ENCODE measurements around the gene FAM177B. TPM values are rescaled to one million over a fixed set of nuclear protein-coding genes. Genes with fewer than 3 reads are reported as not detected.

The FAM177B gene
- total and polyA plus RNA-seq, 4 donors: 0.09 to 0.17 TPM; not detected in 2

GRCh38 chr1:222784371-222784770, 47.4 kb downstream of the FAM177B start:
- H3K9ac ChIP-seq (ENCODE audit: low read depth in 1 of 2, low read length in 2 of 2): no peak overlapping the region
- DNase-seq (ENCODE audit: low spot score): no peak
- H3K27ac ChIP-seq (ENCODE audit: low read depth in 1 of 2, low read length in 2 of 2): no peak overlapping the region
- no peaks in the 10 kb centered on the region for H3K9me3 ChIP-seq (ENCODE audit: control insufficient read depth in 4 of 4, low read length in 3 of 4)
- no peaks in the 10 kb centered on the region for H3K4me1 ChIP-seq (ENCODE audit: control insufficient read depth in 4 of 4, insufficient read depth in 4 of 4, low read length in 3 of 4)
- TF ChIP-seq CTCF (IDR thresholded peaks at IDR 0.05; ENCODE audit: low read depth, low read length, missing input control) (no peak), JUND (IDR thresholded peaks at IDR 0.05) (no peak), RXRA (IDR thresholded peaks at IDR 0.05) (no peak), FOXA1 (IDR thresholded peaks at IDR 0.05) (no peak), ZBTB33 (IDR thresholded peaks at IDR 0.05) (no peak), FOXA2 (IDR thresholded peaks at IDR 0.05) (no peak), GABPA (IDR thresholded peaks at IDR 0.05 in 1 of 2, conservative IDR thresholded peaks at IDR 0.05 in 1 of 2) (no peak)
- H3K4me3 ChIP-seq (ENCODE audit: low read depth in 1 of 3, low read length in 3 of 3): no peak overlapping the region
- WGBS: 55% methylated on average over 3 of the region's 3 CpGs
- no peaks in the 10 kb centered on the region for H3K27me3 ChIP-seq (ENCODE audit: control insufficient read depth in 4 of 4, insufficient read depth in 4 of 4, low read length in 3 of 4)
- no peaks in the 10 kb centered on the region for H3K36me3 ChIP-seq (ENCODE audit: control insufficient read depth in 4 of 4, insufficient read depth in 3 of 4, low read depth in 1 of 4, low read length in 3 of 4)

DNA sequence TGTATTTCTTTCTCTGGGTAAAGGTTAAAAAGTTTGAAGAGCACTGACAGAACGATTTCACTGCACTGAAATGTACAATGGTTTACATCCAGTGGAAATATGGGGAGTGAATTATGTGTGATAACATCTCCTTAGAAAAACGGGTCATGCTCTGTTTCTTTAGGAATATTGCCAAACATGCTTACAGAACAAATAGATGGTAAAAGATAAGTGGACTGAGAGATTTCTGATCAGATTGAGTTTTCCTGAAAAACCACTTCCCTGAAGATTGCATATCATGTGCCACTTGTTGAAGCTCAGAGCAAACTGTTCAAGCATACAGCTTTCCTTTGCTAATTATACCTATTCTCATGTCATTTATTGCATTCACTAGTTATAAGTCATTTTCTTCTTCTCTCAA, 47.9 kb downstream of the FAM177B start:
- no peak for TF ChIP-seq SP1 (IDR thresholded peaks at IDR 0.05)
- no peak for DNase-seq (ENCODE audit: low spot score)
- Histone ChIP-seq H3K9me3 (ENCODE audit: control insufficient read depth in 4 of 4, low read length in 3 of 4) (no peaks in the 10 kb centered on the region), H3K27me3 (ENCODE audit: control insufficient read depth in 4 of 4, insufficient read depth in 4 of 4, low read length in 3 of 4) (no peaks in the 10 kb centered on the region), H3K36me3 (ENCODE audit: control insufficient read depth in 4 of 4, insufficient read depth in 3 of 4, low read depth in 1 of 4, low read length in 3 of 4) (no peaks in the 10 kb centered on the region), H3K4me3 (ENCODE audit: low read depth in 1 of 3, low read length in 3 of 3) (no peak overlapping the region), H3K27ac (ENCODE audit: low read depth in 1 of 2, low read length in 2 of 2) (no peak overlapping the region), H3K9ac (ENCODE audit: low read depth in 1 of 2, low read length in 2 of 2) (no peak overlapping the region), H3K4me1 (ENCODE audit: control insufficient read depth in 4 of 4, insufficient read depth in 4 of 4, low read length in 3 of 4) (no peaks in the 10 kb centered on the region)
- 9% methylated on average over 2 of the region's 2 CpGs for WGBS

- Histone ChIP-seq H3K4me3 (ENCODE audit: low read depth in 1 of 3, low read length in 3 of 3) (no peak overlapping the region), H3K27ac (ENCODE audit: low read depth in 1 of 2, low read length in 2 of 2) (no peak overlapping the region), H3K27me3 (ENCODE audit: control insufficient read depth in 4 of 4, insufficient read depth in 4 of 4, low read length in 3 of 4) (no peaks in the 10 kb centered on the region), H3K9me3 (ENCODE audit: control insufficient read depth in 4 of 4, low read length in 3 of 4) (no peaks in the 10 kb centered on the region), H3K4me1 (ENCODE audit: control insufficient read depth in 4 of 4, insufficient read depth in 4 of 4, low read length in 3 of 4) (no peaks in the 10 kb centered on the region), H3K9ac (ENCODE audit: low read depth in 1 of 2, low read length in 2 of 2) (no peak overlapping the region), H3K36me3 (ENCODE audit: control insufficient read depth in 4 of 4, insufficient read depth in 3 of 4, low read depth in 1 of 4, low read length in 3 of 4) (no peaks in the 10 kb centered on the region)
- 67% methylated on average over 2 of the region's 2 CpGs for WGBS
- no peak for DNase-seq (ENCODE audit: low spot score)
- TF ChIP-seq FOXA2 (IDR thresholded peaks at IDR 0.05): no peak
- no peak for TF ChIP-seq CTCF (IDR thresholded peaks at IDR 0.05; ENCODE audit: low read depth, low read length, missing input control)
- no peak for TF ChIP-seq FOXA1 (IDR thresholded peaks at IDR 0.05)
- no peak for TF ChIP-seq RAD21 (IDR thresholded peaks at IDR 0.05)
- no peak for TF ChIP-seq MAX (IDR thresholded peaks at IDR 0.05)
- TF ChIP-seq YY1 (IDR thresholded peaks at IDR 0.05): no peak
- no peak for TF ChIP-seq EGR1 (IDR thresholded peaks at IDR 0.05; ENCODE audit: low read depth in 2 of 2)
- no peak for TF ChIP-seq REST (IDR thresholded peaks at IDR 0.05)
- no peak for TF ChIP-seq GABPA (IDR thresholded peaks at IDR 0.05 in 1 of 2, conservative IDR thresholded peaks at IDR 0.05 in 1 of 2)
- no peak for TF ChIP-seq TAF1 (conservative IDR thresholded peaks at IDR 0.05)
- TF ChIP-seq JUND (IDR thresholded peaks at IDR 0.05): no peak
- no peak for TF ChIP-seq HNF4A (conservative IDR thresholded peaks at IDR 0.05)
- TF ChIP-seq NR2F2 (IDR thresholded peaks at IDR 0.05): no peak
- TF ChIP-seq, protein P1, sequence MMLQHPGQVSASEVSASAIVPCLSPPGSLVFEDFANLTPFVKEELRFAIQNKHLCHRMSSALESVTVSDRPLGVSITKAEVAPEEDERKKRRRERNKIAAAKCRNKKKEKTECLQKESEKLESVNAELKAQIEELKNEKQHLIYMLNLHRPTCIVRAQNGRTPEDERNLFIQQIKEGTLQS (IDR thresholded peaks at IDR 0.05): no peak
- TF ChIP-seq SP1 (IDR thresholded peaks at IDR 0.05): no peak
- TF ChIP-seq HNF4G (IDR thresholded peaks at IDR 0.05): no peak
- no peak for TF ChIP-seq RXRA (IDR thresholded peaks at IDR 0.05)
These were observed 48.5 kb downstream of the FAM177B start for GRCh38 chr1:222785529-222785928.

All from liver (tissue), 9 donors.